Activated naive CD8-positive, alpha-beta T cell treated with anti-CD3 and anti-CD28 coated beads, Interleukin-2, amount 10 ng/mL, durations not matched to agents 7 days and 5 days (primary cell): Measurements from ENCODE around the gene GALNT18. TPM values are rescaled to one million over a fixed set of nuclear protein-coding genes. Genes with fewer than 3 reads are reported as not detected.

Experiments
- ATAC-seq: fragments of 150-1000 bp; cut with Tn5 transposase; one replicate; pipeline ENCODE4 v1.10.0; 2021; ENCODE audit warnings: low read depth, moderate library complexity
- POLR2A ChIA-PET: fragments of 350-600 bp; sonication (Branson Sonifier 250); formaldehyde crosslinking; loops from one replicate; lab custom pipeline; 2021; ENCODE audit warnings: antibody characterized with exemption; lab: Charles Lee
- DNase-seq: peaks from one replicate; pipeline ENCODE4 v3.0.0; 2021
- H3K27ac Mint-ChIP-seq: one replicate; pipeline ENCODE4 v1.8.0; 2022; ENCODE audit warnings: mild to moderate bottlenecking, mixed read lengths
- H3K27me3 Mint-ChIP-seq: one replicate; pipeline ENCODE4 v1.8.0; 2022; ENCODE audit warnings: mild to moderate bottlenecking, moderate library complexity, mixed read lengths
- H3K36me3 Mint-ChIP-seq: one replicate; pipeline ENCODE4 v1.8.0; 2021; ENCODE audit warnings: mild to moderate bottlenecking, mixed read lengths
- H3K4me1 Mint-ChIP-seq: one replicate; pipeline ENCODE4 v1.8.0; 2021; ENCODE audit warnings: mixed read lengths
- H3K4me3 Mint-ChIP-seq: one replicate; pipeline ENCODE4 v1.8.0; 2022; ENCODE audit warnings: mild to moderate bottlenecking, moderate library complexity, mixed read lengths
- H3K9me3 Mint-ChIP-seq: one replicate; pipeline ENCODE4 v1.8.0; 2021; ENCODE audit warnings: mixed read lengths
- total RNA-seq, 2 experiments: library from RNA; stranded (reverse); gene quantifications; one replicate each; pipeline ENCODE4 v1.2.3, GENCODE V29; 2021

GALNT18 gene
- total RNA-seq, 2 experiments from 2014 or later: 1.7 to 2.0 TPM

GRCh38 chr11:11476499-11476898 lies 145.3 kb downstream of the GALNT18 start:
- POLR2A ChIA-PET: no interaction called here
- H3K4me1 Mint-ChIP-seq: no peaks in the 10 kb centered on the region
- no peak overlapping the region for H3K4me3 Mint-ChIP-seq
- no peak for ATAC-seq
- DNase-seq: no peak
- H3K9me3 Mint-ChIP-seq: no peaks in the 10 kb centered on the region
- no peaks in the 10 kb centered on the region for H3K36me3 Mint-ChIP-seq
- no peak overlapping the region for H3K27ac Mint-ChIP-seq
- H3K27me3 Mint-ChIP-seq: peaks cover 5% of the 10 kb centered on the region

GRCh38 chr11:11472106-11472505 lies 149.7 kb downstream of the GALNT18 start:
- no peaks in the 10 kb centered on the region for H3K9me3 Mint-ChIP-seq
- no peaks in the 10 kb centered on the region for H3K36me3 Mint-ChIP-seq
- ATAC-seq (no peak), DNase-seq (no peak)
- peaks cover 5% of the 10 kb centered on the region for H3K27me3 Mint-ChIP-seq
- H3K4me1 Mint-ChIP-seq: no peaks in the 10 kb centered on the region
- POLR2A ChIA-PET: no interaction called here
- H3K4me3 Mint-ChIP-seq: no peak overlapping the region
- no peak overlapping the region for H3K27ac Mint-ChIP-seq

- ATAC-seq (no peak), DNase-seq (no peak)
- POLR2A ChIA-PET: no interaction called here
- Mint-ChIP-seq H3K27me3 (peaks cover 5% of the 10 kb centered on the region), H3K9me3 (no peaks in the 10 kb centered on the region), H3K4me3 (no peak overlapping the region), H3K36me3 (no peaks in the 10 kb centered on the region), H3K27ac (no peak overlapping the region), H3K4me1 (no peaks in the 10 kb centered on the region)
These were observed 150.6 kb downstream of the GALNT18 start for GRCh38 chr11:11471201-11471600.

GRCh38 chr11:11468954-11469353 lies 152.9 kb downstream of the GALNT18 start:
- H3K27ac Mint-ChIP-seq: no peak overlapping the region
- H3K4me3 Mint-ChIP-seq: no peak overlapping the region
- DNase-seq (no peak), ATAC-seq (no peak)
- H3K36me3 Mint-ChIP-seq: no peaks in the 10 kb centered on the region
- POLR2A ChIA-PET: no interaction called here
- H3K4me1 Mint-ChIP-seq: no peaks in the 10 kb centered on the region
- peaks cover 2% of the 10 kb centered on the region for H3K27me3 Mint-ChIP-seq
- no peaks in the 10 kb centered on the region for H3K9me3 Mint-ChIP-seq

- Mint-ChIP-seq H3K9me3 (no peaks in the 10 kb centered on the region), H3K4me1 (no peaks in the 10 kb centered on the region), H3K4me3 (no peak overlapping the region), H3K27me3 (no peaks in the 10 kb centered on the region), H3K36me3 (no peaks in the 10 kb centered on the region), H3K27ac (no peak overlapping the region)
- ATAC-seq: no peak
- no peak for DNase-seq
- POLR2A ChIA-PET: no interaction called here
These were observed 154.5 kb downstream of the GALNT18 start for GRCh38 chr11:11467312-11467711.

GRCh38 chr11:11464555-11464954 lies 157.2 kb downstream of the GALNT18 start:
- Mint-ChIP-seq H3K27ac (no peak overlapping the region), H3K36me3 (no peaks in the 10 kb centered on the region), H3K9me3 (no peaks in the 10 kb centered on the region), H3K27me3 (no peaks in the 10 kb centered on the region), H3K4me1 (no peaks in the 10 kb centered on the region), H3K4me3 (no peak overlapping the region)
- POLR2A ChIA-PET: no interaction called here
- DNase-seq: no peak
- no peak for ATAC-seq

- no peak for ATAC-seq
- DNase-seq: no peak
- H3K4me3 Mint-ChIP-seq: no peak overlapping the region
- H3K9me3 Mint-ChIP-seq: no peaks in the 10 kb centered on the region
- no peak overlapping the region for H3K27ac Mint-ChIP-seq
- no peaks in the 10 kb centered on the region for H3K36me3 Mint-ChIP-seq
- H3K27me3 Mint-ChIP-seq: no peaks in the 10 kb centered on the region
- H3K4me1 Mint-ChIP-seq: no peaks in the 10 kb centered on the region
- POLR2A ChIA-PET: no interaction called here
These were observed 158.4 kb downstream of the GALNT18 start for GRCh38 chr11:11463405-11463804.

GRCh38 chr11:11461473-11461872 lies 160.3 kb downstream of the GALNT18 start:
- no peaks in the 10 kb centered on the region for H3K27me3 Mint-ChIP-seq
- no peak for DNase-seq
- no peak overlapping the region for H3K4me3 Mint-ChIP-seq
- no peaks in the 10 kb centered on the region for H3K9me3 Mint-ChIP-seq
- no peaks in the 10 kb centered on the region for H3K36me3 Mint-ChIP-seq
- no peak overlapping the region for H3K27ac Mint-ChIP-seq
- POLR2A ChIA-PET: no interaction called here
- no peaks in the 10 kb centered on the region for H3K4me1 Mint-ChIP-seq
- ATAC-seq: no peak

- no peaks in the 10 kb centered on the region for H3K4me1 Mint-ChIP-seq
- POLR2A ChIA-PET: no interaction called here
- H3K4me3 Mint-ChIP-seq: no peak overlapping the region
- no peaks in the 10 kb centered on the region for H3K9me3 Mint-ChIP-seq
- ATAC-seq (no peak), DNase-seq (no peak)
- H3K27ac Mint-ChIP-seq: no peak overlapping the region
- H3K36me3 Mint-ChIP-seq: no peaks in the 10 kb centered on the region
- H3K27me3 Mint-ChIP-seq: no peaks in the 10 kb centered on the region
These were observed 162.2 kb downstream of the GALNT18 start for GRCh38 chr11:11459578-11459977.

GRCh38 chr11:11458485-11458884 lies 163.3 kb downstream of the GALNT18 start:
- H3K36me3 Mint-ChIP-seq: no peaks in the 10 kb centered on the region
- no peak overlapping the region for H3K4me3 Mint-ChIP-seq
- H3K4me1 Mint-ChIP-seq: no peaks in the 10 kb centered on the region
- no peak overlapping the region for H3K27ac Mint-ChIP-seq
- DNase-seq (no peak), ATAC-seq (no peak)
- POLR2A ChIA-PET: no interaction called here
- no peaks in the 10 kb centered on the region for H3K9me3 Mint-ChIP-seq
- no peaks in the 10 kb centered on the region for H3K27me3 Mint-ChIP-seq

- no peaks in the 10 kb centered on the region for H3K4me1 Mint-ChIP-seq
- no peak overlapping the region for H3K4me3 Mint-ChIP-seq
- POLR2A ChIA-PET: no interaction called here
- ATAC-seq: no peak
- no peak for DNase-seq
- H3K27ac Mint-ChIP-seq: no peak overlapping the region
- no peaks in the 10 kb centered on the region for H3K27me3 Mint-ChIP-seq
- no peaks in the 10 kb centered on the region for H3K36me3 Mint-ChIP-seq
- H3K9me3 Mint-ChIP-seq: no peaks in the 10 kb centered on the region
These were observed 163.8 kb downstream of the GALNT18 start for GRCh38 chr11:11458001-11458400.

- Mint-ChIP-seq H3K36me3 (no peaks in the 10 kb centered on the region), H3K4me3 (no peak overlapping the region), H3K4me1 (no peaks in the 10 kb centered on the region), H3K27ac (no peak overlapping the region), H3K9me3 (no peaks in the 10 kb centered on the region), H3K27me3 (no peaks in the 10 kb centered on the region)
- POLR2A ChIA-PET: no interaction called here
- ATAC-seq: no peak
- DNase-seq: no peak
These were observed 164.9 kb downstream of the GALNT18 start for GRCh38 chr11:11456866-11457265.

GRCh38 chr11:11454671-11455223 lies 167.1 kb downstream of the GALNT18 start:
- Mint-ChIP-seq H3K36me3 (no peaks in the 10 kb centered on the region), H3K4me3 (no peak overlapping the region), H3K4me1 (peaks cover 4% of the 10 kb centered on the region), H3K27me3 (no peaks in the 10 kb centered on the region), H3K27ac (no peak overlapping the region), H3K9me3 (no peaks in the 10 kb centered on the region)
- POLR2A ChIA-PET: no interaction called here
- DNase-seq: no peak
- no peak for ATAC-seq

- ATAC-seq (no peak), DNase-seq (no peak)
- H3K4me3 Mint-ChIP-seq: no peak overlapping the region
- no peaks in the 10 kb centered on the region for H3K36me3 Mint-ChIP-seq
- H3K27me3 Mint-ChIP-seq: no peaks in the 10 kb centered on the region
- H3K4me1 Mint-ChIP-seq: peaks cover 8% of the 10 kb centered on the region
- POLR2A ChIA-PET: no interaction called here
- H3K27ac Mint-ChIP-seq: no peak overlapping the region
- no peaks in the 10 kb centered on the region for H3K9me3 Mint-ChIP-seq
These were observed 170.3 kb downstream of the GALNT18 start for GRCh38 chr11:11451501-11452005.
